Fibroblast of lung (primary cell): ENCODE results near the gene TRAF3.

Source experiments
- CTCF ChIP-seq, 2 donors: IDR thresholded peaks in 1 of 2; conservative IDR thresholded peaks in 1 of 2; 1 replicate in 1 of 2; 2 replicates in 1 of 2; pipeline ENCODE4 v1.5.1; 2011 to 2012; ENCODE audit warnings: low read length in 2 of 2, control low read depth in 1 of 2, inconsistent platforms in 1 of 2, low read depth in 1 of 2, mild to moderate bottlenecking in 1 of 2
- EZH2 ChIP-seq: IDR thresholded peaks from 2 replicates; pipeline ENCODE4 v1.5.1; 2012; ENCODE audit warnings: low read length, control low read depth, mild to moderate bottlenecking; ENCODE audit errors: missing control alignments

GRCh38 chr14:102906616-102907302 is 129.5 kb downstream of the TRAF3 start:
- TF ChIP-seq CTCF (conservative IDR thresholded peaks at IDR 0.05 in 1 of 2, IDR thresholded peaks at IDR 0.05 in 1 of 2; ENCODE audit: low read depth in 1 of 2, low read length in 2 of 2) = no peak
- TF ChIP-seq EZH2 = no peak
